Colonic mucosa (tissue), 4 donors: ENCODE measurements around the gene CDSN. TPM values are rescaled to one million over a fixed set of nuclear protein-coding genes. Genes with fewer than 3 reads are reported as not detected.

Experiments used
- DNase-seq: peaks from one replicate; pipeline ENCODE4 v3.0.0-alpha.2; 2020
- H3K27ac ChIP-seq: fragments of 200-600 bp; one replicate; pipeline ENCODE4 v1.8.0; 2021
- H3K27me3 ChIP-seq: fragments of 200-600 bp; one replicate; pipeline ENCODE4 v1.8.0; 2021
- H3K36me3 ChIP-seq: fragments of 200-600 bp; one replicate; pipeline ENCODE4 v1.8.0; 2021
- H3K4me1 ChIP-seq: fragments of 200-600 bp; one replicate; pipeline ENCODE4 v1.8.0; 2021; ENCODE audit warnings: mild to moderate bottlenecking
- H3K4me3 ChIP-seq: fragments of 200-600 bp; one replicate; pipeline ENCODE4 v1.8.0; 2021
- H3K9ac ChIP-seq, 2 donors: one replicate each; pipeline ENCODE4 v1.7.0; 2013; ENCODE audit warnings: control low read depth in 2 of 2, low read depth in 2 of 2, low read length in 2 of 2
- H3K9me3 ChIP-seq: fragments of 200-600 bp; one replicate; pipeline ENCODE4 v1.8.0; 2021
- intact Hi-C: fragments of 100-400 bp; cut with DNase I; formaldehyde crosslinking; loops from one replicate; pipeline ENCODE4 v1.14.1; 2022
- total RNA-seq, 2 donors: library from RNA; stranded (reverse); fragmentation: NEBNext Ultra II Directional in 1 of 2; extraction: Animal tissue kit (Norgen Biotek cat#: 25700) in 1 of 2; gene quantifications; one replicate each; pipeline ENCODE4 v1.2.1, GENCODE V29; 2021
- TF ChIP-seq, protein P1 (sequence below): fragments of 200-600 bp; IDR thresholded peaks from one replicate; pipeline ENCODE4 v1.8.0; 2022; ENCODE audit warnings: antibody characterized with exemption, mild to moderate bottlenecking
- donor health status: healthy.
- donor health status: DM: no; HTN: no; CAD: no.
- donor health status: DM: no; HTN: no; CAD: no.

Gene CDSN
- total RNA-seq, 2 donors from 2014 or later, result not detected

DNA sequence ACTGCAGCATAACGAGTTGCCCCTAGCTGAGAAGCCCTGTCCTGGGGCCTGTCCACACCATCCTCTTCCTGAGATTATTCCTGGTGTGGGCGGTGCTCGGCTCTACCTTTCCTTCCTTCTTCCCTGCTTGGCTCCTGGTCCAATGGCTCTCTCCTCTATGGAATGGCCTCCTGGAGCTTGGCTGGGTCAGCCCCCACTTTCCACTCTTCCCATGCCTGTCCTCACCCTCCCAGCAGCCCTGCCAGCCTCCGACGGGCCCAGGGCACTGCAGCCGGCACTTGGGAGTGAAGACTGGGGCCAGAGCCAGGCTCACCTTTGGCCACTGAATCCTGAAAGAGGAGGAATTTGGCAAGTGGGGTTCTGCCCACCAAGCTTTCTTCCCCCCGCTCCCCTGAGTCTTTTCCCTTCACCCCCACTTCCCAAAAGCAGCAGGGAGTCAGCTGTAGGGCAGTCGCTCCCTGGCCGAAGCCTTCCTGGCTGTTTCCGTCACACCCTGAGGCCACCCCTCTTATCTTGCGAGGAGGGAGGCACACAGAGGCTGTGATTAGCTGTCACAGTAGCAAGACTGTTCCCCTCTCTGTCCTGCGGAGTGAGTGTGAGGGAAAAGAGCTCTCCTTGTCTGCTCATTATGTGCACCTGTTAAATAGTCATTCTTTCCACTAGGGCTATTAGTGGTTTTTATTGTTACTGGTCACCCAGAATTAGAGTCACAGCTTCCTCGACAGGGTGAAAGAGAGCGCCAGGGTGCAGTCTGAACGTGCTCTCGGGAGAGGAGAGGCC is 6.3 kb upstream of the CDSN start:
- no peak for DNase-seq
- no peaks in the 10 kb centered on the region for H3K9me3 ChIP-seq
- TF ChIP-seq, protein P1, sequence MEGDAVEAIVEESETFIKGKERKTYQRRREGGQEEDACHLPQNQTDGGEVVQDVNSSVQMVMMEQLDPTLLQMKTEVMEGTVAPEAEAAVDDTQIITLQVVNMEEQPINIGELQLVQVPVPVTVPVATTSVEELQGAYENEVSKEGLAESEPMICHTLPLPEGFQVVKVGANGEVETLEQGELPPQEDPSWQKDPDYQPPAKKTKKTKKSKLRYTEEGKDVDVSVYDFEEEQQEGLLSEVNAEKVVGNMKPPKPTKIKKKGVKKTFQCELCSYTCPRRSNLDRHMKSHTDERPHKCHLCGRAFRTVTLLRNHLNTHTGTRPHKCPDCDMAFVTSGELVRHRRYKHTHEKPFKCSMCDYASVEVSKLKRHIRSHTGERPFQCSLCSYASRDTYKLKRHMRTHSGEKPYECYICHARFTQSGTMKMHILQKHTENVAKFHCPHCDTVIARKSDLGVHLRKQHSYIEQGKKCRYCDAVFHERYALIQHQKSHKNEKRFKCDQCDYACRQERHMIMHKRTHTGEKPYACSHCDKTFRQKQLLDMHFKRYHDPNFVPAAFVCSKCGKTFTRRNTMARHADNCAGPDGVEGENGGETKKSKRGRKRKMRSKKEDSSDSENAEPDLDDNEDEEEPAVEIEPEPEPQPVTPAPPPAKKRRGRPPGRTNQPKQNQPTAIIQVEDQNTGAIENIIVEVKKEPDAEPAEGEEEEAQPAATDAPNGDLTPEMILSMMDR, result no peak
- H3K27me3 ChIP-seq, result no peaks in the 10 kb centered on the region
- H3K4me3 ChIP-seq, result no peak overlapping the region
- H3K36me3 ChIP-seq, result no peaks in the 10 kb centered on the region
- no peaks in the 10 kb centered on the region for H3K4me1 ChIP-seq
- no peak overlapping the region for H3K9ac ChIP-seq
- intact Hi-C loops, result no loop called here
- no peak overlapping the region for H3K27ac ChIP-seq

DNA sequence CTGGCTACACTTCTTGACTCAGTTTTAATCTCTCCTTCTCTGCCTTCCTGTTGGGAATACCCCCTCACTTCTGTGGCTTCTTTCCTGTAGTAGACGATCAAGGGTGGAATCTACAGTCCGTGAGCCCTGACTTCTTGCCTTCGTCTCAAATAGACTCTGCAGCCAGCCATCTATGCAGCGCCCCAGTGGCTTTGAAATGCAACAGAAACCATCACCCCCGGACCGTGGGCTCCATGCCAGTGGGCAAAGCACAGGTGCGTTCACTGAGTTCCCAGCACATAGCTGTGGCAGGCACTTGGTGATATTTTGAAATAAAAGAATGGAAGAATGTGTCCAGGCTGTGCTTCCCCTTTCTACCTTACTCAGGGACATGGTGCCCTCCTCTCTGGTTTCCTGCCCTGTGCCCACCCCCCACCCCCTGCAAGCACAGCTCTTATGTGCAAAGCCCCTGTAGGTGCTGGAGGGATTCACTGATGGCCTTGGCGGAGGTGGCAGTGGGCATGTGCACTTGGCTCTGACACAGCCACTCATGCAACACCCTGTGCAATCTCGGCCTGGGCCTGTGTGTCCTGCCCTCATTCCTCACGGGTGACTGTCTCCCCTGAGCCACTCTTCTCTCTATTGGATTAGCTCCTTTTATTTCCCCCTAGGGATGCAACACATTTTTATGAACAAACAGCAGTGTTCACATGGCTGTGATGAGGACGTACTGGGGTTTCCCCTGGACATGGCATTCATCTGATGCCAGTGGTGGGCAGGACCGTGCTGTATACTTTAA is 5.5 kb upstream of the CDSN start:
- H3K9ac ChIP-seq, result no peak overlapping the region
- TF ChIP-seq, protein P1, result no peak
- no peak overlapping the region for H3K27ac ChIP-seq
- H3K27me3 ChIP-seq, result no peaks in the 10 kb centered on the region
- no peaks in the 10 kb centered on the region for H3K9me3 ChIP-seq
- no peak for DNase-seq
- no peaks in the 10 kb centered on the region for H3K36me3 ChIP-seq
- no peaks in the 10 kb centered on the region for H3K4me1 ChIP-seq
- H3K4me3 ChIP-seq, result no peak overlapping the region
- intact Hi-C loops, result no loop called here

DNA sequence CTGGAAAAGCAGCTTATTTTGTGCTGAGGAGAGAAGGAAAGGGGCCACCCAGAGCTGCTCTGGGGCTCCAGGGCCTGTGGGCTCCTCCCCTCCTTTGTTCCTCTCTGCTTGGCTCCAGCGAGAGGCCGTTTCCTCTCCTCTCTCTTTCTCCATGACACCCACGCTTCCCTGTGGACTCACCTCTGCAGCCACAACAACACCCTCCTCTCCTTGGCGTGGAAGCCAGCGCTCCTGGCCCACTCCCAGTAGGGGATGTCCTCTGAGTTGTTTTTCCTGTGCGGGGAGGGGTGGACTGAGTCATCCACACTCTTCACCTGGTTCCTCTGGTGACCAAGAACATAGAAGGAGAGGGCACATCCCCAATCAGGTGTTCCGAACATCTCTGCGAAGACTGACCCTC is 4.9 kb upstream of the CDSN start:
- intact Hi-C loops, result no loop called here
- Histone ChIP-seq H3K27ac (no peak overlapping the region), H3K9ac (no peak overlapping the region), H3K27me3 (no peaks in the 10 kb centered on the region), H3K4me3 (no peak overlapping the region), H3K36me3 (no peaks in the 10 kb centered on the region), H3K4me1 (no peaks in the 10 kb centered on the region), H3K9me3 (no peaks in the 10 kb centered on the region)
- TF ChIP-seq, protein P1, result no peak
- no peak for DNase-seq

DNA sequence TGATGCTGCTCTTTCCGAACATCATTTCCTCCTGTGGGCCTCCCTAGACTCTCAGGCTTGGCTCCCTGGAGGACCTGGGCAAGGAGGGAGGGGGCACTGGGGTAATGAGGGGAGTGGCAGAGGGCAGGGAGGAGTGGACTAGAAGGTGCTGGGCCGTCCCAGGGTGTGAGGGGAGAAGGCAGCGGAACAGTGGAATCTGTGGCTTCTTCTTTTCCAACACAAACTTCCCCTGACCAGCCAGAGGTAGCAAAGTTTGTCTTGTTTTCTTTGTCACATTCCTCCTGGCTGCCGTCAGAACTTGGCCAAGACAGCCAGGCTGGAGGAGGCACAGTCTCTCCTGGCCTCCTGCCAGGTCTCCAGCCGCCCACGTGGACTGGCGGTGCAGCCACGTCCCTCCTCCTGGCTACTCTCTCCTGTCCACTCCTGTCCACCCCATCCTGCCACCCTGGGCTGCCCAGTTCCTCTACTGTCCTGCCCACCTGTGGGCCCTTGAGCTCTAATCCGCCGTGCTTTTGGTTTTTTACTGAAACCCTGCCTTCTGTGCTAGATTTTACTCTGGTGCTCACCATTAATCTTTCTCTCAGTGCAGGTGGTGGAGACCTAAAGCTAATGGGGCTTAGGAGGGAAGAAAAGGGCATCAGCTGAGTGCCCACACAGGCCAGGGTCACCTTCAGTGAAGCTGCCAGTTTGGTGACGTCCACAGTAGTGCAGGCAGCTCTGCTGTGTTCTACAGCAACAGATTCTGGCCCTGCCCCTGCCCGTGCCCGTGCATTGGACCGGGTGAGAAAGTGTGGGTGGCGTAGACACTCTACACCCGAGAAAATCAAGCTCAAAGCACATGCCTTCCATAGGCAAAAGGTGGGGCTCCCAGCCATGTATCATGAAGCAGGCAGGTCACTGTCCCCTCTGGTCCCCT is 2.8 kb upstream of the CDSN start:
- TF ChIP-seq, protein P1, result no peak
- intact Hi-C loops, result no loop called here
- no peaks in the 10 kb centered on the region for H3K4me1 ChIP-seq
- peak; percentile 41 for DNase-seq
- H3K27me3 ChIP-seq, result no peaks in the 10 kb centered on the region
- no peaks in the 10 kb centered on the region for H3K9me3 ChIP-seq
- H3K36me3 ChIP-seq, result no peaks in the 10 kb centered on the region
- H3K4me3 ChIP-seq, result no peak overlapping the region
- no peak overlapping the region for H3K27ac ChIP-seq
- H3K9ac ChIP-seq, result peak overlapping the region in 1 of 2 donors; percentile 19

DNA sequence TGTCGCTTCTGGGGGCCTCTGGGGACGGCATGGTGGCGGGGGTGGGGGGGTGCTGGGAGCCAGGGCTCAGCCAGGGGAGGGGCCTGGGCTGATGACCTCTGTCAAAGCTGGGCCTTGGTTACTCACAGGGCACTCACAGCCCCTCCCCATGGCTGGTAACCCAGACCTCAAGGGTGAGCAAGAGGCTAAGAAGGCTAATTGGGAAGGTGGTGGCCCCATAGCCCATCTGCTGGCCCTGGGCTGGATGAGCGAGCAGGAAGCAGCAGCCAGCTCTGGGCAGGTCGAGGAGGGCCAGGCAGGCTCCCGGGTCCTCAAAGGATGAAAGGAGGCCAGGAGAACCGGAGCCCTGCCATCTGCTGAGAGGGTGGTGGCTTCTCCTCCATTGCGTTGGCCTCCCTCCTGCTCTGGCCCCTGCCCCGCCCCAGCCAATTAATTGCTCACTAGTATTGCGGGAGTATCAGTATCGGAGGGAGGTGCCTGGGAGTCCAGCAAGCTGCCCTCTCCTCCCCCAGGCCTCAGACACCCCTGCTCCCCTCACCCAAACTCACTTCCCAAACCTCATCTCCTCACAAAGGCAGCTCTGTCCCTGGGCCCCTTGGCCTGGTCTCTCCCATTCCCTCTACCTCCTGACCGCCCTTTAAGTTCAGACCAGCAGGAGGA is 1.0 kb upstream of the CDSN start:
- intact Hi-C loops, result no loop called here
- Histone ChIP-seq H3K27me3 (no peaks in the 10 kb centered on the region), H3K4me1 (no peaks in the 10 kb centered on the region), H3K9ac (no peak overlapping the region), H3K4me3 (no peak overlapping the region), H3K36me3 (no peaks in the 10 kb centered on the region), H3K9me3 (no peaks in the 10 kb centered on the region), H3K27ac (no peak overlapping the region)
- DNase-seq, result no peak
- TF ChIP-seq, protein P1, result no peak
